K562 (cell line): ENCODE measurements around the gene SPHK1. TPM values are rescaled to one million over a fixed set of nuclear protein-coding genes. Genes with fewer than 3 reads are reported as not detected.

Source experiments
- ATAC-seq: fragments of 200-7000 bp; cut with Tn5 transposase; 3 replicates; pipeline ENCODE4 v1.9.1; 2020; ENCODE audit warnings: moderate library complexity
- BruUV-seq: library from RNA; stranded (reverse); fragments of 400-500 nt; replicated peaks from 2 replicates; lab custom pipeline; 2021; lab: Mats Ljungman, UMichigan
- CTCF ChIA-PET: fragments of 300-600 bp; formaldehyde crosslinking; extraction: SDS; loops from one replicate; lab custom pipeline; 2021; ENCODE audit warnings: low intra/inter-chr PET ratio; lab: Yijun Ruan, JAX
- POLR2A ChIA-PET: fragments of 300-600, 350-650 bp; sonication (Branson Sonifier 250); formaldehyde crosslinking; extraction: SDS; loops from one replicate; lab custom pipeline; 2021; ENCODE audit warnings: antibody characterized with exemption, inconsistent platforms; lab: Yijun Ruan, JAX
- DNase-seq, 4 experiments: peaks; one replicate each; pipeline versions ENCODE4 v3.0.0 to v3.0.0-alpha.2; 2011 to 2018; ENCODE audit warnings: low spot score in 3 of 4, mixed read lengths in 3 of 4; ENCODE audit errors: extremely low read depth in 1 of 4
- FAIRE-seq: peaks from 2 replicates; lab custom pipeline; 2011; peaks lifted over from hg19 to GRCh38; lab: Jason Lieb, UNC
- H2AFZ ChIP-seq: 2 replicates; pipeline ENCODE4 v1.6.0; 2011; ENCODE audit warnings: low read depth, low read length, control low read depth, inconsistent platforms
- H3K27ac ChIP-seq: fragments of 200-600 bp; 3 replicates; pipeline ENCODE4 v1.8.0; 2011; ENCODE audit warnings: low read depth, mild to moderate bottlenecking, control low read depth, inconsistent platforms, low read length, moderate library complexity, mixed read lengths; ENCODE audit errors: extremely low read depth
- H3K27me3 ChIP-seq, 2 experiments: fragments of 300-600 bp in 1 of 2; 2 replicates in 1 of 2; 3 replicates in 1 of 2; pipeline versions ENCODE4 v1.6.0 to v1.8.0; 2011; ENCODE audit warnings: inconsistent platforms in 2 of 2, low read length in 2 of 2, mild to moderate bottlenecking in 1 of 2, mixed read lengths in 1 of 2, moderate library complexity in 1 of 2; ENCODE audit not compliant: control insufficient read depth in 2 of 2, insufficient read depth in 2 of 2
- H3K36me3 ChIP-seq: fragments of 300-600 bp; 3 replicates; pipeline ENCODE4 v1.8.0; 2011; ENCODE audit warnings: mild to moderate bottlenecking, low read length, inconsistent platforms; ENCODE audit not compliant: control insufficient read depth, insufficient read depth
- H3K4me1 ChIP-seq, 2 experiments: fragments of 200-600 bp in 1 of 2; replicated peaks in 1 of 2; 2 replicates in 1 of 2; 3 replicates in 1 of 2; pipeline versions ENCODE4 v1.5.1 to v1.8.0; 2011; ENCODE audit warnings: inconsistent platforms in 2 of 2, low read length in 2 of 2, mild to moderate bottlenecking in 1 of 2, mixed read lengths in 1 of 2, moderate library complexity in 1 of 2; ENCODE audit not compliant: control insufficient read depth in 2 of 2, insufficient read depth in 2 of 2
- H3K4me2 ChIP-seq: 2 replicates; pipeline ENCODE4 v1.6.1; 2011; ENCODE audit warnings: low read length, control low read depth, inconsistent platforms, mixed read lengths; ENCODE audit not compliant: insufficient read depth
- H3K4me3 ChIP-seq: fragments of 200-600 bp; sonication (generic), shearing (Covaris generic); 2 replicates; pipeline ENCODE4 v1.5.1; 2016; ENCODE audit warnings: control low read depth, inconsistent platforms
- H3K79me2 ChIP-seq: fragments of 200-600 bp; 3 replicates; pipeline ENCODE4 v1.8.0; 2011; ENCODE audit warnings: low read length, inconsistent platforms; ENCODE audit not compliant: control insufficient read depth, insufficient read depth
- H3K9ac ChIP-seq, 2 experiments: 2 replicates each; pipeline versions ENCODE4 v1.6.0 to v1.6.1; 2011; ENCODE audit warnings: low read depth in 2 of 2, low read length in 2 of 2, control low read depth in 1 of 2, inconsistent platforms in 1 of 2, mild to moderate bottlenecking in 1 of 2, mixed read lengths in 1 of 2; ENCODE audit not compliant: insufficient read depth in 1 of 2
- H3K9me1 ChIP-seq: one replicate; pipeline ENCODE4 v1.6.0; 2011; ENCODE audit warnings: inconsistent platforms, mild to moderate bottlenecking, low read length, moderate library complexity; ENCODE audit not compliant: control insufficient read depth, insufficient read depth
- H3K9me3 ChIP-seq: replicated peaks from 2 replicates; pipeline ENCODE4 v1.5.1; 2011; ENCODE audit warnings: low read depth, low read length, inconsistent platforms; ENCODE audit not compliant: control insufficient read depth, insufficient read depth
- H4K20me1 ChIP-seq: replicated peaks from 2 replicates; pipeline ENCODE4 v1.6.1; 2011; ENCODE audit warnings: low read length, inconsistent platforms, mixed read lengths; ENCODE audit not compliant: control insufficient read depth, insufficient read depth
- CAMTA2 ChIP-seq: fragments of 250-450 bp; sonication (Bioruptor Pico); conservative IDR thresholded peaks from 2 replicates; pipeline ENCODE4 v1.5.1; 2022
- LCOR ChIP-seq: sonication (generic); formaldehyde crosslinking; IDR thresholded peaks from 2 replicates; pipeline ENCODE4 v1.8.0; 2022; ENCODE audit warnings: mild to moderate bottlenecking, missing genetic modification reagents
- SOX6 ChIP-seq: fragments of 450-650 bp; IDR thresholded peaks from 2 replicates; pipeline ENCODE4 v1.6.1; 2014; ENCODE audit warnings: mild to moderate bottlenecking
- ZNF395 ChIP-seq: fragments of 200-800 bp; sonication (Bioruptor generic); IDR thresholded peaks from 2 replicates; pipeline ENCODE4 v1.6.1; 2017; ENCODE audit warnings: missing genetic modification characterization, missing compliant biosample characterization
- WGBS: fragments of 100-300 bp; shearing (Covaris generic); methylation state at CpG from one replicate; pipeline ENCODE4 v1.1.6; 2016; ENCODE audit warnings: low coverage, mixed read lengths; ENCODE audit not compliant: insufficient coverage; ENCODE audit errors: missing lambda C conversion rate; 5-methylcytosine and 5-hydroxymethylcytosine counted together
- in situ Hi-C: fragments of 300-500 bp; cut with MboI; formaldehyde crosslinking; loops from 4 replicates; pipeline ENCODE4 v1.15.0; 2018; ENCODE audit warnings: inconsistent platforms, mixed read lengths
- intact Hi-C: fragments of 100-400 bp; cut with micrococcal nuclease; formaldehyde crosslinking; loops from 2 replicates; pipeline ENCODE4 v1.14.2; 2022
- polyA plus RNA-seq, 8 experiments: library from polyadenylated mRNA; depleted of rRNA in 4 of 8; stranded (reverse) in 5 of 8; unstranded in 3 of 8; fragments of >200 nt; fragmentation: Nextera tagmentation in 2 of 8; fragmentation: Illumina TruSeq in 1 of 8; extraction: Ambion mirVana in 2 of 8; extraction: Trizol in 1 of 8; gene quantifications; 2 replicates each; pipeline versions ENCODE4 v1.2.1 to v1.2.3, GENCODE V29; 2011 to 2014; ENCODE audit warnings: inconsistent platforms in 1 of 8, missing spikeins in 1 of 8
- total RNA-seq, 7 experiments: library from RNA; depleted of rRNA in 6 of 7; stranded (reverse); fragments of >200 nt in 6 of 7; fragmentation: Illumina TruSeq in 2 of 7; extraction: Trizol in 2 of 7; gene quantifications; 2 replicates each; pipeline versions ENCODE4 v1.2.1 to v1.2.3, GENCODE V29; 2011 to 2021; ENCODE audit warnings: low replicate concordance in 1 of 7
- TF ChIP-seq, protein P1 (sequence below): sonication (generic); formaldehyde crosslinking; IDR thresholded peaks from 2 replicates; pipeline ENCODE4 v1.8.0; 2022; ENCODE audit warnings: mild to moderate bottlenecking, missing genetic modification reagents

Gene SPHK1
- total and polyA plus RNA-seq, 9 of the 15 experiments (the other 6 are each of a cell fraction or from before 2014, with no cell fraction given): 0.21 to 60.3 (median 14.5) TPM

- no peak for TF ChIP-seq ZNF395 (CRISPR knock-in tag)
These were observed 14.0 kb upstream of the SPHK1 start (continued) for GRCh38 chr17:76370261-76370993.

- Histone ChIP-seq H3K79me2 (no peaks in the 10 kb centered on the region), H3K36me3 (no peaks in the 10 kb centered on the region), H3K4me1 (peaks cover 4 to 20% of the 10 kb centered on the region in 2 experiments; a peak in 4 of 5 replicates), H3K9ac (no peak overlapping the region), H3K9me3 (no peaks in the 10 kb centered on the region), H3K9me1 (no peaks in the 10 kb centered on the region), H4K20me1 (no peaks in the 10 kb centered on the region), H3K4me2 (no peak overlapping the region), H3K4me3 (no peak overlapping the region), H3K27ac (no peak overlapping the region), H2AFZ (no peak overlapping the region), H3K27me3 (no peaks in the 10 kb centered on the region)
- 74% methylated on average over 16 of the region's 16 CpGs for WGBS
- FAIRE-seq (no peak), DNase-seq (no peak), ATAC-seq (no peak)
- intact Hi-C loops (no loop called here), in situ Hi-C loops (no loop called here)
- CTCF ChIA-PET: no interaction called here
- POLR2A ChIA-PET: interaction anchor here (2.5 kb wide), 1 partner anchor 18 kb away, joined by 10 read pairs; the partner anchor contains the start of gene PRPSAP1
- no TSS peak for BruUV-seq
- TF ChIP-seq, protein P1, sequence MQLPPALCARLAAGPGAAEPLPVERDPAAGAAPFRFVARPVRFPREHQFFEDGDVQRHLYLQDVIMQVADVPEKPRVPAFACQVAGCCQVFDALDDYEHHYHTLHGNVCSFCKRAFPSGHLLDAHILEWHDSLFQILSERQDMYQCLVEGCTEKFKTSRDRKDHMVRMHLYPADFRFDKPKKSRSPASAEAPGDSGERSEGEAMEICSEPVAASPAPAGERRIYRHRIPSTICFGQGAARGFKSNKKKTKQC: no peak
- TF ChIP-seq CAMTA2 (CRISPR knock-in tag) (no peak), LCOR (no peak), SOX6 (no peak)
These were observed 12.5 kb upstream of the SPHK1 start for GRCh38 chr17:76371656-76372628.
